Activated CD4-positive, alpha-beta T cell treated with anti-CD3 and anti-CD28 coated beads, Interleukin-2, Interleukin-4, amounts not matched to agents 100 ng/mL and 50 ng/mL, durations not matched to agents 16 hours and 8 hours (primary cell): Measurements from ENCODE around the gene RPUSD4.
A peak's percentile ranks its signal among the peaks of the same experiment; 100 is the strongest.

Source experiments
- DNase-seq: peaks from one replicate; pipeline ENCODE4 v3.0.0-alpha.2; 2020; ENCODE audit warnings: low spot score

Gene RPUSD4

GRCh38 chr11:126212089-126212660 lies 725 bp upstream of the RPUSD4 start:
- no peak for DNase-seq

- no peak for DNase-seq
These were observed 597 bp downstream of the RPUSD4 start for GRCh38 chr11:126210871-126211235.

- no peak for DNase-seq
These were observed 3.6 kb downstream of the RPUSD4 start for GRCh38 chr11:126207896-126208295.

- no peak for DNase-seq
These were observed 6.1 kb downstream of the RPUSD4 start for GRCh38 chr11:126205359-126205758.

- no peak for DNase-seq
These were observed 8.6 kb downstream of the RPUSD4 start for GRCh38 chr11:126202646-126203359.

GRCh38 chr11:126198648-126199047 lies 12.8 kb downstream of the RPUSD4 start:
- no peak for DNase-seq

- DNase-seq: no peak
These were observed 14.0 kb downstream of the RPUSD4 start for GRCh38 chr11:126197277-126197939.

GRCh38 chr11:126195119-126195518 lies 16.3 kb downstream of the RPUSD4 start:
- no peak for DNase-seq

GRCh38 chr11:126194121-126194543 lies 17.3 kb downstream of the RPUSD4 start:
- peak; percentile 31 for DNase-seq

GRCh38 chr11:126193038-126193478 lies 18.4 kb downstream of the RPUSD4 start:
- no peak for DNase-seq

GRCh38 chr11:126192361-126192760 lies 19.1 kb downstream of the RPUSD4 start:
- no peak for DNase-seq

- DNase-seq: no peak
These were observed 19.9 kb downstream of the RPUSD4 start for GRCh38 chr11:126191379-126192073.

- no peak for DNase-seq
These were observed 20.7 kb downstream of the RPUSD4 start for GRCh38 chr11:126190792-126191191.

- DNase-seq: no peak
These were observed 22.1 kb downstream of the RPUSD4 start for GRCh38 chr11:126189109-126189929.

- DNase-seq: no peak
These were observed 22.9 kb downstream of the RPUSD4 start for GRCh38 chr11:126188332-126189108.

GRCh38 chr11:126186708-126187529 lies 24.5 kb downstream of the RPUSD4 start:
- DNase-seq: no peak

GRCh38 chr11:126186025-126186698 lies 25.3 kb downstream of the RPUSD4 start:
- DNase-seq: no peak

- no peak for DNase-seq
These were observed 26.0 kb downstream of the RPUSD4 start for GRCh38 chr11:126185259-126186024.
